ENCODE measurements around the gene APOBEC3F.

The APOBEC3F gene

GRCh38 chr22:39092111-39092862 is 51.6 kb downstream of the APOBEC3F start:
- no peak for DNase-seq (ENCODE audit: low read depth in 2 of 2)

- no peak for DNase-seq (ENCODE audit: low read depth in 2 of 2)
These were observed 54.2 kb downstream of the APOBEC3F start for GRCh38 chr22:39094717-39095389.

- DNase-seq (ENCODE audit: low read depth in 2 of 2), result no peak
These were observed 55.3 kb downstream of the APOBEC3F start for GRCh38 chr22:39095971-39096370.

DNA sequence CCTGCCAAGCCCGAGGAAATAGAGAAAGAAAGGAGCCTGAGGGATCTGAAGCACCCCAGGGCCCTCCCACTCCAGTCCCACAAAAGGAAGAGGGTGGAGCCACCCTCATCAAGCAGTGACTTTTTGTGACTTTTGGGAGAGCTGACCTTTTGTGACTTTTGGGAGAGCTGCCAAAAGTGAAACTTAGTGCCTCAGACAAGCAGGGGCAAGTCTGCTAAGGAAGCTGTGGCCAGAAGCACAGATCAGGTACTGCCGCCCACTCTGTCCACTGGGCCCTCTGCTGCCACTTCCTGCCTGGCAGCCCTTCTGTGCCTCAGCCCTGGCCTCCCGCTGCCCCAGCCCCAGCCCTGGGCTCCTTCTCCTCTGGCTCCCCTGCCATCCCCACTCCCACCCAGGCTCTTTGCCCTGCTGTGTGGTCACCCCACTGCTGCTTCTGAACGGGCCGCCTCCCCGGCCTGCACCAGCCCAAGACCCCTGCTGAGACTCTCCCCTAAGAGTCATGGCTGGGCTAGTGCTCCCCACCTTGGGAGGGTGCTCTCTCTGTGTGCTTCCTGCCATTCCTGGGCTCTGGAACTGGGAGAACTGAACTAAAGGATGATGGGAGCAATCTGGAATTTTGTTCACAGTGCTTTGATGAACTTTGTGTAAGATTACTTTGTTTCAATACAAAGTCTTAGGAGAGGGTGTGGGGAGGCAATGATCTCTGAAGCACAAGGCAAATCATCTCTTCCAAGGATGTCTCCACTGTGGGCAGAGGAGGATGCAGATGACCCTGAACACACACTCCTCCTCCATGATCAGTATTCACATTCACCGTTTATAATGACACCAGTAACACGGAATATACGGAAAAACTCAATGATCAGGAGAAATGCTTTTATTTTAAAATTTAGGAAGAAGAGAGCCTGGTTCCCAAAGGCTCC is 56.7 kb downstream of the APOBEC3F start, which contains the start of gene APOBEC3H:
Gene APOBEC3H (plus strand): TSS at position 147 of the 923 bp plus-strand sequence. CDS start 3,035 bp downstream, outside the sequence.
- peak in 1 of 2 donors; percentile 28 for DNase-seq (ENCODE audit: low read depth in 2 of 2)

GRCh38 chr22:39098026-39098425 is 57.4 kb downstream of the APOBEC3F start:
- DNase-seq (ENCODE audit: low read depth in 2 of 2), result no peak

DNA sequence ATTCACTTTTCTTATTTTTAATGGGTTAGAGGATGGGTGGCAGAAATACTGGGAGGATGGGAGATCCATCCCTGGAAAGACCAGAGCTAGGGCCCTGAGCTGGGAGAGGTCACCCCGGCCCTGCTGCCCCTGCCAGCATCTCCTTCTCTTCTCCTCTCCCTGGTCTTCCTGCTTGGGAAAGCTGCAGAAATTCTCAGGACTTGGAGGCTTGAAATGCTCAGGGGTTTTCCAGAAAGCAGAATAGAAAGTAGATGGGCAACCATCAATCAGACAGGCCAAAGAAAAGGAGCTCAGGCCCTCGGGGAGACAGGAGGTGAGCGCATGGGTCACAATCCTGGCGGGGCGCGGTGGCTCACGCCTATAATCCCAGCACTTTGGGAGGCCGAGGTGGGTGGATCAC is 57.9 kb downstream of the APOBEC3F start:
- DNase-seq (ENCODE audit: low read depth in 2 of 2), result no peak

GRCh38 chr22:39101226-39101625 is 60.6 kb downstream of the APOBEC3F start:
- no peak for DNase-seq (ENCODE audit: low read depth in 2 of 2)

DNA sequence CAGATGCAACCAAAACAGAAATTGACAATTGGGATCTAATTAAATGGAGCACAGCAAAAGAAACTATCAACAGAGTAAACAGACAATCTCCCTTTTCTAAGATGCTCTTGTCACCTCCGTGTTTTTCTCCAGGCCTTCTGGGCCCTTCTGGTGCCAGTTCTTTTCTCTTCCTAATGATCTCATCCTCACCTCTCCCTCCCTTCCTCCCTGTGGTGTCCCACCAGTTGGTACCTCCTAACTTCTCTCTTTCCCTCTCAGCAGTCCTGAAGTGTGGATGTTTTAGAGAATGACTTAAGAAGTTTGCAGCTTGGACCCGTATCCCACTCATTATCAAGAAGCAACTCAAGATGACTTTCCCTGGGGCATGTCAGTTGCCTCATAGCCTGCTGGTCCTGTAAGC is 62.8 kb downstream of the APOBEC3F start:
- DNase-seq (ENCODE audit: low read depth in 2 of 2), result no peak
